ENCODE data around the gene CRYBG3.

CRYBG3 gene

DNA sequence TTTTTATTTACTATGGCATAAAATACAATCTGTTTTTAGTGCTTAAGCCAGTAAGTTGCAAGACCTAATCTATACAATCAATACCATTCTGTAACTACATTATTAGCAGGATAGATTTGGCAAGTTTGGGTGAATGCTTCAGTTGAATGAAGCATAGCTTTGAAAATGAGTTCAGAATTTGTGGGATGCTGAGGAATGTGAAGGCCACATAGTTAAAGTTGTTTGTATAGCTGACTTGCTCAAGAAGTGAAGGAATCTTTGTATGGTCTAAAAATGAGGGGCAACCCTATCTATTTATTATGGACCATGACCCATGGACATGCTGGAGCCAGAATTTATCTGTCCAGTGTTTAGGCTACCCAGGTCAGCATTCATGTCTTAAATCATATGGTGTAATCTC is 58.5 kb downstream of the CRYBG3 start:
- H3K4me3 ChIP-seq (ENCODE audit: low read depth, low read length): no peak overlapping the region
- TF ChIP-seq, protein P1, sequence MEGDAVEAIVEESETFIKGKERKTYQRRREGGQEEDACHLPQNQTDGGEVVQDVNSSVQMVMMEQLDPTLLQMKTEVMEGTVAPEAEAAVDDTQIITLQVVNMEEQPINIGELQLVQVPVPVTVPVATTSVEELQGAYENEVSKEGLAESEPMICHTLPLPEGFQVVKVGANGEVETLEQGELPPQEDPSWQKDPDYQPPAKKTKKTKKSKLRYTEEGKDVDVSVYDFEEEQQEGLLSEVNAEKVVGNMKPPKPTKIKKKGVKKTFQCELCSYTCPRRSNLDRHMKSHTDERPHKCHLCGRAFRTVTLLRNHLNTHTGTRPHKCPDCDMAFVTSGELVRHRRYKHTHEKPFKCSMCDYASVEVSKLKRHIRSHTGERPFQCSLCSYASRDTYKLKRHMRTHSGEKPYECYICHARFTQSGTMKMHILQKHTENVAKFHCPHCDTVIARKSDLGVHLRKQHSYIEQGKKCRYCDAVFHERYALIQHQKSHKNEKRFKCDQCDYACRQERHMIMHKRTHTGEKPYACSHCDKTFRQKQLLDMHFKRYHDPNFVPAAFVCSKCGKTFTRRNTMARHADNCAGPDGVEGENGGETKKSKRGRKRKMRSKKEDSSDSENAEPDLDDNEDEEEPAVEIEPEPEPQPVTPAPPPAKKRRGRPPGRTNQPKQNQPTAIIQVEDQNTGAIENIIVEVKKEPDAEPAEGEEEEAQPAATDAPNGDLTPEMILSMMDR (IDR thresholded peaks at IDR 0.05; ENCODE audit: borderline replicate concordance, insufficient read depth, low read depth, low read length): no peak

DNA sequence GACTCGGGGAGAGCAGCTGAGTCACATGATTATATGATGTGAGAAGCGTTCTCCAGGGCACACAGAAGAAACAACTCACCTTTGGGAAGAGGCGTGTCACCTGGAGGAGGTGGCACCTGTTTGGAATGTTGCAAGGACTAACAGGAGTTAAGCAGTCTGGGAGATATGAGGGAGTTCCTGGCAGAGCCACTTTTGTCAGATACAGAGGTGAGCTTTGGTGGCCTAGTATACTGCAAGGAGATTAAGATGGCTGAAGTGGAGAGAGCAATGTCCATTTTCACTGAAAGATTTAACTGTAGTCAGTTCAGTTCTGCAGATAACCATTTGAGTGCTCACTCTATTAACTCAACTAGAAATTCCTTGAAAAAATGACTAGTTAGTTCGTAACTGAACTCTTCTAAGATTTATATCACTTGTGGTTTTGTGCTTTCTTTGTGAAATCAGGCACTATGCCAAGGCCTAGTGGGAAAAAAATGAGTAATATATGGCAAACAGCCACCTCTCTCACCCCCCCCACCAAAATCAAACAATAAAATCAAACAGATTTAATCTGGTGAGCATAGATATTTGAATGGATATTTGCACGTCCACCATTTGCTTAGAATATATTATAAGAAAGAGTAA is 61.3 kb downstream of the CRYBG3 start:
- H3K4me3 ChIP-seq (ENCODE audit: low read depth, low read length): no peak overlapping the region
- TF ChIP-seq, protein P1 (IDR thresholded peaks at IDR 0.05; ENCODE audit: borderline replicate concordance, insufficient read depth, low read depth, low read length): no peak

DNA sequence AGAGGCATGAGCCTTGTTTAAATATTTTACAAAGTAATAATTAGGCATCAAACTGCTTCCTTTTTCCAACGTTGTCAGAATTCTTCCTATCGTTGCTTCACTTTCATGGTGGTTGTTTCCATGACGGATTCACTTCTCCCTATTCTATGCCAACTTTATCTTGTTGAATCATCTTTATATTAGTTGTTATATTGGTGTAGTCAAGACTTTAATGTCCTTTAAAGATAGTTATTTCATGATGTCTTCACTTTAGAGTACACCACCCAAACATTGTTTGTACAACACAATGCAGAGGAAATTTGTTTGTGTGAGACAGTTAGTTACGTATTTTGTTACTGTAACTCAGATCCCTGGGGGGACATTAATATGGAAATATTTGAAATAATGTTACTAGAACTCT is 61.9 kb downstream of the CRYBG3 start:
- no peak overlapping the region for H3K4me3 ChIP-seq (ENCODE audit: low read depth, low read length)
- TF ChIP-seq, protein P1 (IDR thresholded peaks at IDR 0.05; ENCODE audit: borderline replicate concordance, insufficient read depth, low read depth, low read length): no peak

DNA sequence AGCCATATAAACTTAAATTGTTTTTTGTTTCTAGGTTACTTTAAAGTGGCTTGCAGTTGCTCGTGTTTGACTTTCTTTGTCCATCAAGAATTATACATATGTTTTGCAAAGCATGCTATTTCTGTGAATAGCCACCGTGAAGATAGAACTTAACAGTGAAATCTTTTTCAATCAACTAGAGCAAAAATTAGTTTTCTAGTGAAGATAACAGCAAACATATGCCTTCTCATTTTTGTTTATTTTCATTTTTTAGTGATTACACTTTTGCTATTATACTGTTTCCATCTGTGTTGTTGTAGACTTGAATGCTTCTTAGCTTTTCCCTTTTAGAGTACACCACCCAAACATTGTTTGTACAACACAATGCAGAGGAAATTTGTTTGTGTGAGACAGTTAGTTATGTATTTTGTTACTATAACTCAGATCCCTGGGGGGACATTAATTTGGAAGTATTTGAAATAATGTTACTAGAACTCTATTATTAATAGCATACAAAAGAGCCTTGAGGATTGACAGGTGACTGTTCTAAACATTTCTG is 62.8 kb downstream of the CRYBG3 start:
- no peak overlapping the region for H3K4me3 ChIP-seq (ENCODE audit: low read depth, low read length)
- TF ChIP-seq, protein P1 (IDR thresholded peaks at IDR 0.05; ENCODE audit: borderline replicate concordance, insufficient read depth, low read depth, low read length): no peak

DNA sequence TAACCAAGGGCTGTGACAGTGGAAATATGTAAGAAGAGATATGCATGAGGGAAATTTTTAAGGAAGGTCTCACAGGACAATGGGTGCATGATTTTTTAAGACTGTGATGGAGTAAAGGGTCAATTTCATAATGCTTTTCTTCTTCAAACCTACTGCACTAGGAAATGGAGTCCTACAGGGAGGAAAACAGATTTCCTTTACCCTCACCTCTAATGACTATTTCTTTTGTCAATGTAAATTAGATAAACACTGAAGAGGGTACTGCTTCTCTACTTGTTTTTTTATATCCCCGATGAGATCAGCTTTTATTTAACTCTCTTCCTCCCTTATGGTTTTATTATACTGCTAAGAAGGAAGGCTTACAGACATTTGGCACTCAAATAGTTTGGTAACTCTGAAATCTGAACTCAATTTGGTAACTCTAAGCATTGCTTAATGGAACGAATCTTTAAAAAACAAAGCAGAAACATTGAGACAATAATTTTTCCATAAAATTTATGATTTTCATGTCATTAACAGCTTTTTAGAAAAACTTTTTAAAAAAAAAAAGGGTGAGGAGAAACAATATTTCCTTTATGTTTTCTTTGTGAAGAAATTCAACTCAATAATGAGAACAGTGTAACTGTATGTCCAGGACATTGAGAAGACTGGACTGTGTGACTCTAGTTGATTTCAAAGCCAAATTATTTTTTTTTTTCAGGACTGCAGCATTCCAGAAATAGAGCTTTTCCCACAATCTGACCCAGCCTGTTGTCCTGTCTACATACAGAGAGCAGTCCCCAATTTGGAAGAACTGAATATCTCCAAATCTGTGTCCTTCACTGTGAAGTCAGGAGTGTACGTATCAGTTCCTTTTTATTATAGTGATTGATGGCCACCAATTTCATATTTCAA is 64.4 kb downstream of the CRYBG3 start:
- TF ChIP-seq, protein P1 (IDR thresholded peaks at IDR 0.05; ENCODE audit: borderline replicate concordance, insufficient read depth, low read depth, low read length): no peak
- no peak overlapping the region for H3K4me3 ChIP-seq (ENCODE audit: low read depth, low read length)

DNA sequence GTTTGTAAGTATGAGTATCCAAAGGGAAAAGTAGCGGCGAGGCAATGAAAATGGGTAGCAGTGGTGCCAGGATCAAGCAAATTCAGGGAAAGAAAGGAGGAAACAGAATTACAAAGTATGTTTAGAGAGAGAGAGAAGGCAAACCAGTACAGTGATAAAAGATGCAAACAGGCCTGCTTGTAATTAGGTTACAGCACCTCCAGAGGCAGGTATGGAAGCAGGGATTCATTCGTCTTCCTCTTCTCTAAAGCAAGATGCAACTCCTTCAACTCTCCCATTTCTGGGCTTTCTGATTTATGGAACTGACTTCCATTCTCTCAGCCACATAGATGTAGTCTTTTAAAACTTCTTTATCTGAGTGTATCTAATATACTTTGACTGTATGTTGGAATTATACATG is 68.0 kb downstream of the CRYBG3 start:
- H3K4me3 ChIP-seq (ENCODE audit: low read depth, low read length): no peak overlapping the region
- TF ChIP-seq, protein P1 (IDR thresholded peaks at IDR 0.05; ENCODE audit: borderline replicate concordance, insufficient read depth, low read depth, low read length): no peak

Measured in GM12875 (cell line).